GM12891 (cell line): ENCODE measurements around the gene CNN3.

Experiments used
- POLR2A ChIP-seq: IDR thresholded peaks from 2 replicates; pipeline ENCODE4 v1.6.1; 2011; ENCODE audit warnings: low read depth, low read length, control low read depth
- POLR2AphosphoS5 ChIP-seq: IDR thresholded peaks from 2 replicates; pipeline ENCODE4 v1.6.1; 2011; ENCODE audit warnings: low read depth, low read length, control low read depth
- SPI1 ChIP-seq: IDR thresholded peaks from 2 replicates; pipeline ENCODE4 v1.6.1; 2011; ENCODE audit warnings: low read depth, low read length, control low read depth
- TAF1 ChIP-seq: IDR thresholded peaks from 2 replicates; pipeline ENCODE4 v1.6.1; 2011; ENCODE audit warnings: low read depth, low read length, control low read depth

GRCh38 chr1:94973309-94973922 is 46.5 kb upstream of the CNN3 start:
- TF ChIP-seq POLR2AphosphoS5 = no peak
- no peak for TF ChIP-seq POLR2A
- TF ChIP-seq TAF1 = no peak
- no peak for TF ChIP-seq SPI1
